Gastroesophageal sphincter (tissue), 3 donors: ENCODE results near the gene PMEL.

ENCODE experiments used
- POLR2A ChIP-seq, 2 donors: fragments of 450-650 bp; IDR thresholded peaks; one replicate each; pipeline ENCODE4 v1.6.1; 2017; ENCODE audit warnings: antibody characterized with exemption in 2 of 2, mild to moderate bottlenecking in 2 of 2, moderate library complexity in 1 of 2
- POLR2AphosphoS5 ChIP-seq: sonication (generic); formaldehyde crosslinking; IDR thresholded peaks from one replicate; pipeline ENCODE4 v1.6.1; 2017; ENCODE audit warnings: antibody characterized with exemption
- TF ChIP-seq, protein P1 (sequence below), 4 experiments: fragments of 200-600 bp in 2 of 4; fragments of 450-650 bp in 2 of 4; sonication (generic) in 1 of 4; IDR thresholded peaks; one replicate each; pipeline ENCODE4 v1.5.1; 2017 to 2019; ENCODE audit warnings: antibody characterized with exemption in 4 of 4, mild to moderate bottlenecking in 2 of 4, moderate library complexity in 2 of 4

DNA sequence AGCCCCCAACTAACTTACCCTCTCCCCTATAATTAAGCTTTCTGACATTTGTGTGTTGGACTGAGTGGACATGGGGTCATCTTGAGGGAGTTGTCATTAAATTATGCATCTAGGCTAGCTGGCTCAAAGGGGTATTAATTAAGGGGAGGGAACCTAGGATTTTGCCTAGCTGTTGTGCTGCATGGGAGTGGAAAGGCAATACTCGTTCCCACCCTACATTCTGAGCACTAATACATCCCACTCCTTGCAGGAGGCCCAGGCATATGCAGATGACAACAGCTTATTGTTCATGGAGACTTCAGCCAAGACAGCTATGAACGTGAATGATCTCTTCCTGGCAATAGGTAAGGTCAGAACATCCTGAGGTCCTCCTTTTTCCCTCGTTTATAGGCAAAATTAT lies 25.3 kb upstream of the PMEL start:
- no peak for TF ChIP-seq POLR2A (IDR thresholded peaks at IDR 0.05)
- TF ChIP-seq, protein P1, sequence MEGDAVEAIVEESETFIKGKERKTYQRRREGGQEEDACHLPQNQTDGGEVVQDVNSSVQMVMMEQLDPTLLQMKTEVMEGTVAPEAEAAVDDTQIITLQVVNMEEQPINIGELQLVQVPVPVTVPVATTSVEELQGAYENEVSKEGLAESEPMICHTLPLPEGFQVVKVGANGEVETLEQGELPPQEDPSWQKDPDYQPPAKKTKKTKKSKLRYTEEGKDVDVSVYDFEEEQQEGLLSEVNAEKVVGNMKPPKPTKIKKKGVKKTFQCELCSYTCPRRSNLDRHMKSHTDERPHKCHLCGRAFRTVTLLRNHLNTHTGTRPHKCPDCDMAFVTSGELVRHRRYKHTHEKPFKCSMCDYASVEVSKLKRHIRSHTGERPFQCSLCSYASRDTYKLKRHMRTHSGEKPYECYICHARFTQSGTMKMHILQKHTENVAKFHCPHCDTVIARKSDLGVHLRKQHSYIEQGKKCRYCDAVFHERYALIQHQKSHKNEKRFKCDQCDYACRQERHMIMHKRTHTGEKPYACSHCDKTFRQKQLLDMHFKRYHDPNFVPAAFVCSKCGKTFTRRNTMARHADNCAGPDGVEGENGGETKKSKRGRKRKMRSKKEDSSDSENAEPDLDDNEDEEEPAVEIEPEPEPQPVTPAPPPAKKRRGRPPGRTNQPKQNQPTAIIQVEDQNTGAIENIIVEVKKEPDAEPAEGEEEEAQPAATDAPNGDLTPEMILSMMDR (IDR thresholded peaks at IDR 0.05) = no peak
- TF ChIP-seq POLR2AphosphoS5 = no peak
